SU-DHL-6 (cell line): ENCODE data around the gene LRRC46.

Experiments
- EZH2phosphoT487 ChIP-seq: fragments of 200-600 bp; sonication (generic), shearing (Covaris generic); conservative IDR thresholded peaks from 2 replicates; pipeline ENCODE4 v1.6.1; 2018; ENCODE audit warnings: mild to moderate bottlenecking, antibody characterized with exemption, low read length, moderate library complexity, mixed read lengths
- TF ChIP-seq, protein P1 (sequence below): fragments of 200-600 bp; sonication (generic); IDR thresholded peaks from one replicate; pipeline ENCODE4 v1.5.1; 2017; ENCODE audit warnings: antibody characterized with exemption, mild to moderate bottlenecking, low read length, moderate library complexity; ENCODE audit not compliant: insufficient read depth, poor library complexity, severe bottlenecking

DNA sequence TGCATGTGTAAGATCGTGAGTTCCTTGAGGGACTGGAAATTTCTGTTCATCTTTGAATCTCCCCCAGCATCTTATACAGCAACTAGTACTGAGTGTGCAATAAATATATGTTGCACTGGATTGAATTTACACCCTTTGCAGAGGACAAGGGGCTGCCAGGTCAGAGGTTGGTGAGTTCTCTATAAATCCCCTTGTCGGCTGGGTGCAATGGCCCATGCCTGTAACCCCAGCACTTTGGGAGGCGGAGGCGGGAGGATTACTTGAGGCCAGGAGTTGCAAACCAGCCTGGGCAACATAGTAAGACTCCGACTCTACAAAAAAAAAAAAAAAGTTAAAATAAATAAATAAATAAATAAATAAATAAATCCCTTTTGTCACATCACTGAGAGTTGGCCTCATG, 28.9 kb downstream of the LRRC46 start:
- TF ChIP-seq, protein P1, sequence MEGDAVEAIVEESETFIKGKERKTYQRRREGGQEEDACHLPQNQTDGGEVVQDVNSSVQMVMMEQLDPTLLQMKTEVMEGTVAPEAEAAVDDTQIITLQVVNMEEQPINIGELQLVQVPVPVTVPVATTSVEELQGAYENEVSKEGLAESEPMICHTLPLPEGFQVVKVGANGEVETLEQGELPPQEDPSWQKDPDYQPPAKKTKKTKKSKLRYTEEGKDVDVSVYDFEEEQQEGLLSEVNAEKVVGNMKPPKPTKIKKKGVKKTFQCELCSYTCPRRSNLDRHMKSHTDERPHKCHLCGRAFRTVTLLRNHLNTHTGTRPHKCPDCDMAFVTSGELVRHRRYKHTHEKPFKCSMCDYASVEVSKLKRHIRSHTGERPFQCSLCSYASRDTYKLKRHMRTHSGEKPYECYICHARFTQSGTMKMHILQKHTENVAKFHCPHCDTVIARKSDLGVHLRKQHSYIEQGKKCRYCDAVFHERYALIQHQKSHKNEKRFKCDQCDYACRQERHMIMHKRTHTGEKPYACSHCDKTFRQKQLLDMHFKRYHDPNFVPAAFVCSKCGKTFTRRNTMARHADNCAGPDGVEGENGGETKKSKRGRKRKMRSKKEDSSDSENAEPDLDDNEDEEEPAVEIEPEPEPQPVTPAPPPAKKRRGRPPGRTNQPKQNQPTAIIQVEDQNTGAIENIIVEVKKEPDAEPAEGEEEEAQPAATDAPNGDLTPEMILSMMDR, result no peak
- no peak for TF ChIP-seq EZH2phosphoT487
